Fibroblast of gingiva (primary cell): ENCODE data around the gene CD96.
A peak's percentile ranks its signal among the peaks of the same experiment; 100 is the strongest.
"Not testable (repeated sequence)": the region's sequence is repeated elsewhere in the genome, so short reads cannot be mapped to it uniquely, and the experiment has no call there.

ENCODE experiments used
- DNase-seq: peaks from one replicate; pipeline ENCODE4 v3.0.0-alpha.2; 2011; ENCODE audit warnings: low read depth

Gene CD96

DNA sequence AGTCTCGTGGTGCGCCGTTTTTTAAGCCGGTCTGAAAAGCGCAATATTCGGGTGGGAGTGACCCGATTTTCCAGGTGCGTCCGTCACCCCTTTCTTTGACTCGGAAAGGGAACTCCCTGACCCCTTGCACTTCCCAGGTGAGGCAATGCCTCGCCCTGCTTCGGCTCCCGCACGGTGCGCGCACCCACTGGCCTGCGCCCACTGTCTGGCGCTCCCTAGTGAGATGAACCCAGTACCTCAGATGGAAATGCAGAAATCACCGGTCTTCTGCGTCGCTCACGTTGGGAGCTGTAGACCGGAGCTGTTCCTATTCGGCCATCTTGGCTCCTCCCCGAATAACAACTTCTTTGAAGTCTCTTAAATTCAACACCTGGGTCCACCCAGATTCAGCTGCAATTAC is 19.9 kb downstream of the CD96 start:
- not testable (repeated sequence) for DNase-seq

DNA sequence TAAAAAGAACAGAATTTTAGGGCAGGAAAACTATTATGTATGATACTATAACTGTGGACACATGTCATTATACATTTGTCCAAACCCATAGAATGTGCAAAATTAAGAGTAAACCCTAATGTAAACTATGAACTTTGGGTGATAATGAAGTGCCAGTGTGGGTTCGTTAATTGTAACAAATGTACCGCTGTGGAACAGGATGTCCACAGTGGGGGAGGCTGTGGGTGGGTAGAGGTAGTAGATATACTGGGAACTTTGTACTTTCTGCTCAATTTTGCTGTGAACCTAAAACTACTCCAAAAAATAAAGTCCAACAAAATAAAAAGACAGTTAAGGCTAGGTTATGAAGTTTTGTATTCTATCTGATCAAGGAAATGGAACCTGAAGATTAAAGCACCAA is 24.8 kb downstream of the CD96 start:
- DNase-seq: no peak

DNA sequence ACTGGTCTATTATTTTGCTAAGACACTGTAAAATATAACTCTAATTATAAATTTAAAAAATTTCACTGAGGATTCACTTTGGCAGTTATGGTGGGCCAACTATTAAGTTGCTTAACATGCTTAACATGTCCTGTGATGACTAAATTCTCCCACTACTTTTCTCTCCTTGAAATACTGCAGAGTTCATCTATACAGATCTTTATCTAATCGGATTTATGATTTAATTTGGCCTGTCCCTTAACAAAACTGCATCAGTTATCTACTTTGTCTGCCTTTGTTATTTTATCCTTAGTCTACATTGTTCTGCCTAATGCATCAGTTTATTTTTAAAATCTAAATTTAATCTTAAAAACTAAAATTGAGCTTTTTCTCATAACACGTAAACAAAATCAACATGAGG is 26.4 kb downstream of the CD96 start:
- no peak for DNase-seq

DNA sequence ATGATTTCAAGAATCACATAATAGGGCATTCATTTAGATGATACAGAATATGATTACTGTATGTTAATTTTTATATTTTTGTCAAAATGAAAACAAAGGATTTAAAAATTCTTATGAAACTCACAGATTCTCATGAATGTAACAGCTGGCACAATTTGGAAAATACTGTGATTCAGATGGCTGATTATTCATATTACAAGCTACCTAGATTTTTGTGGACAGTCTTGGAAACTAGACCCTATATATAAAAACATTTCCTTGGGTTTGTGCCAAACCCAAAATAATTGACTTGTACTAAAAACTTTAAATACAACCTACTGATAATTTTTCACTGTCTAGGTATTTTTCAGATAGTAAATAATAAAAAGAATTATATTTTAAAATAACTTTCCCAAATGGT is 26.9 kb downstream of the CD96 start:
- no peak for DNase-seq

DNA sequence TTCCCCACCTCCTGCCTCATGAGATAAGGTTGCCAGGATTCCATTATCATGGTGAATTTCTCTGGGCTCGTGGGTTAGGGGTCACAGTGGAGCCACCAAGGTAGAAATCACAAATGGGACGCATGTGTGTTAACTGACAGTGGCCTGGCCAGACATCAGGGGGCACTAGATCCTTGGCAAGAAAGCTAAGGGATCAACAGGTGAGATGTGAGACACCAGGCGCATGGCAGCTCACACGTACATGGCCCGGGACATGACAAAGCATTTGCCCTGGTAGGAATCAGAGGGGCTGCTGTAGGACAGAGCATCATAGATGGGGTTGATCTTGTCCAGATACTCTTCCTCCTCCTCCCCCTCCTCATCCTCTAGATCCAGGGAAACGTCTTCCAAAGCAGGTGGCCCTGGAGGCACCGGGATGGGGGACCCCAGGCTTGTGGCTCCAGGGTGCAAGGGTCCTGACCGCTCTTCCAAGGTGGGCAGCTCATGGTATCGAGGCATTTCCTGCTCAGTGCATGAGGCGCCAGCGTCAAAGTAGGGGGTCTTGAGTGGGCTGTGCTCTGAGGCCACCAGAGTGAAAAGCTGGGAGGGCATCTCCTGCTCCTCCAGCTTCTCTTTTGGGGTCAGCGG is 28.5 kb downstream of the CD96 start:
- no peak for DNase-seq

DNA sequence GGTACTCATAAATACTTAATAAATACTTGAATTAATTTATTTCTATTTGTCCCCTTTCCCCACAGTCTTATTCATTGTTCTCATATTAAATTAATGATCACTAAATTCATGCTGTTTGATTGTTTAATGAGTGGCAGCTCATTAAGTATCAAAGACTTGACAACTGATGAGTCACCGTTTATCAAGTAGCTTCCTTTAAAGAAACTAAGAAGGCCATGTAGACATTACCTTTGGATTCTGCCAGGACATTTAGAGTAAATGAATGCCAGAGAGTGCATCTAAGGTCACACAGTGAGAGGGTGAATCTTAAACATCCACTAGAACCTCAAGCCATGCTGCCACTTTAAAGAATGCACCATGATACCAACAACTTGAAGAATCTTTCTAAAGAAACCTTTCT is 29.3 kb downstream of the CD96 start:
- no peak for DNase-seq

DNA sequence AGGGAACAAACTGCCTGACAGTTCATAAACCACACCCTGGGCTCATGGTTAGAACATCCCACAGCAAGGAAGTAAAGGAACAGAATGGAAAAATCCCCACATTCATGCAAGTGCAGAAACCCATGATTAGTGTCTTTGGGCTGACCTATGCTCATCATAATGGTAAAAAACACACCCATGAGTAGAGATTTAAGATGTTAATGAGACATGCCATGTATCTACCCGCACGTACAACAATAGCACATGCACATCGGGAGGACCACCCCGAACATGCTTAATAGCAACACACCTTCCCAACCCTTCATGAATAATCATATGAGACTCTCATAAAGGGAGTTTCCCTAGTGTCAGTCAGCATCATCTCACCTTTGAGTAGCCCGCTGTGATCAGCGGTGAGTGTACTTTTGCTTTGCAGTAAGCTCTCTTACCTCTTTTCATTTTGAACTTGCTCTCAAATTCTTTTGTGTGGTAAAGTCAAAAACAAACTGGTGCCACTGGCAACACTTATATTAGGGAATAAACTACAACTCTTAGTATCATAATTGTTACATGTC is 30.0 kb downstream of the CD96 start:
- no peak for DNase-seq

DNA sequence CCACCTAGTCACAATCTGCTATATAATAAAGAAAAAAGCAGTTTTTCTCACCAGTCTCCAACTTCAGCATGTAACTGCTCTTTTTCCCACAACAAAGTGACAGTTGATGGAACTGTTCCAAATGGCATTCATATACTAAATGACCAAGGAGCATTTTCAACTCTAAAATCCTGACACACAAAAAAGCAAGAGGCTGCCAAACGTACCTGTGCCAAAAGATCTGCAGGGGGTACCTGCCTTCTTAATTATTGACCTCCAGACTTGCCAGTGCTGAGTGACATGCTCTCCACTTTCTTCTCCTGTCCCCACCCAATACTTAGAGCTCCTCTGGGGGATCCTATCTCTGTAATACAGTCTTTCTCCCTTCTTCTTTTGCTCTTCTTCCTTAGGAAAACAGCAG is 35.1 kb downstream of the CD96 start:
- DNase-seq: no peak

DNA sequence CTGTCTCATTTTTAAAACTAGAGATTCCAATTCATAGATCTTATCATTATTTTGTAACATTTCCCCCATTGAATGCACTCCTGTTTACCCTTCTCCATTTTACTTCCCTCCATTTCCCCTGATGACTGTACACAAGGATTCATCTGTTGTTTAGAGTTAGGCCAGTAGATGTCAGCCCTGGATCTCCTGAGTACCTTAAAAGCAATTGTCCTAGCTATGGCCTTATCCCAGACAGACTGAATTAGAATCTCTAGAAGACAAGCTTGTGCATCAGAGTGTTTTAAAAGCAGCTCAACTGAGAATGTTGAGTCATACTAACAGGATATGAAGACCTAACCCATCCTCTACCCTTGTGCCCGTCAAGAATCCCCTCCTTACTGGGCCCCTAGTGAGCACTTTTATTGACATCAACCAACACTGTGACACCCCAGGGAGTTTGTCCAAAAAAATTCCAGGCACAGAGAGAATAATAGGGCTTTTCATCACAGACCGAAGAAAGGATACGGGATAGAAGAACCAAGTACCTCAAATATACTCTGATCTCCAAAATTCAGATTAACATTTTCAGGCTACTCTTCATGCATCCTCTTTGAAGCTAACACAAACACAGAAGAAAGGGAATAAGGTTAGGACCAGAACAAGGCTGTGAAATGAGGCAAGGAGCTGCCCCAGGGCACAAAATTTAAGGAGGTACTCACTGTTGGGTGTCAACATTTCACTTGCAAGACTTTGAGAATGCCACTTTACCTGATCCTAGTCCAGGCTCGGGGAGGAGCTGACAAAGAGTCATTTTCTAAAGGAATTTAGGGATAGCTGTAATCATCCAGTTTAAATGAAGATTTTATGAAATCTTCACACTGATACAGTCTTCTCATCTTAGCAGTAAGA is 36.0 kb downstream of the CD96 start:
- DNase-seq: peak; percentile 62

DNA sequence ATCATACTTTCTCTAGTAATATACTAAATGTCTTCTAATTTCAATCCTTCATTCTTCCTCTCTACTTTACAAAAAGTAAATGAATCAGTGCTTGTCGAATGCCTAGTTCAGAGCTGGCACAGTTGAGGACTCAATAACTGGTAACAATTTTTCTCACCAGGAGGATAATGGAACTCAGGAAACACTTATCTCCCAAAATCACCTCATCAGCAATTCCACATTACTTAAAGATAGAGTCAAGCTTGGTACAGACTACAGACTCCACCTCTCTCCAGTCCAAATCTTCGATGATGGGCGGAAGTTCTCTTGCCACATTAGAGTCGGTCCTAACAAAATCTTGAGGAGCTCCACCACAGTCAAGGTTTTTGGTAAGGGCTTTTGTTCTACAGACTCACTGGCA is 36.9 kb downstream of the CD96 start:
- no peak for DNase-seq

DNA sequence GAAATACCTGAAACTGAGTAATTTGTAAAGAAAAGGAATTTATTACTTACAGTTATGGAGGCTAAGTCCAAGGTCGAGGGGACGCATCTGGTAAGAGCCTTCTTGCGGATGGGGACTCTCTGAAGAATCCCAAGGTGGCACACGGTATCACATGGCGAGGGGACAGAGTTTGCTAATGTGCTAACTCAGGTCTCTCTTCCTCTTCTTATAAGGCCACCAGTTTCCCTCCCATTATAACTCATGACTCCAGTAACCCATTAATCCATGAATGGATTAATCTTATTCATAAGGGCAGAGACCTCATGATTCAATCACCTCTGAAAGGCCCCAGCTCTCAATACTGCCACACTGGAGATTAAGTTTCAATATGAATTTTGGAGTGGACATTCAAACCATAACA is 37.5 kb downstream of the CD96 start:
- no peak for DNase-seq

DNA sequence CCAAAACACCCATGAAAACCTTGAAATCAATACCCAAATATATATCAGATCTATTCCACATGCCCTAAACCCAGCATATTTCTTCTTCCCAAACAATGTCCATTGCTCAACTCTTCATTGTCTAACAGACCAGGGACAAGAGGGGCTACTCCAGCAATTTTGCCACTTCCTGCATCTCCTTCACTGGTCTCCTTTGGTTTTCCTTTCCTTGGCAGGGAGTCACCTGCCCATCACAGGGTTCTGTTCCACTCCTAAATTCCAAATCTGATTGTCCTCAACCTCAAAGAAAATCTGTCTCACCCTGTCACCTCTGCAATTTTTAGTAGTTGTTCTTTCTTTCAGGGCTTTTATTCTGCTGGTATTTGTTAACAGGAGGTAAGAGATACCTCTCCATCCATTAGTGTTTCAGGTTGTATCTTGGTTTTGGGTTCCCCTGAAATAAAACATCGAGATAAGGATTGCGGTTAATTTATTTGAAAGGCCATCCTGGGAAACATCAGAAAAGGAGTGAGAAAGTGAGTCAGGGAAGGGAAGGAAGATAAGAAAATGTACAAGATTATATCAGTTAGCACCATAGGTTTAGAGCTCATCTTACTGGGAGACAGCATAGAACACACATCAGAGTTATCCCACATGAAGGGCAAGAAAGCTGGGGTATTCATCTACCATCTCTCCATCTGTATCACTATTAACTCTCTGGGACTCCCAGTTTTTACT is 39.6 kb downstream of the CD96 start:
- no peak for DNase-seq

DNA sequence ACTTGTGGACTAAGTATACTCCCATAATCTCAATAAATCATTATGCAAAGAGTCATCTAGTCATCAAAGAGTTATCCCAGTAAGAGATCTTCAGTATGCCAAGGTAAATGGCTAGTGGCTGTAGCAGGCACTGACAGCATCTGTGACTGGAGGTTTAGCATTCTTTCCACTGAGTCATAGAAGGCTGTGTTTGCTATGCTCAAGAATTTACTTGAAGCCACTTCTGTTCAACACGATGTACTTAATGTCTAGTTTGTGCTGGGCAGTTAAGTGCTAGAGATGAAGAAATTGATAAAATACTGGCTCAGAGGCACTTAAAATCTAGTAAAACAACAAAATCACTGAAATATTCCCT is 40.1 kb downstream of the CD96 start:
- peak; percentile 64 for DNase-seq

DNA sequence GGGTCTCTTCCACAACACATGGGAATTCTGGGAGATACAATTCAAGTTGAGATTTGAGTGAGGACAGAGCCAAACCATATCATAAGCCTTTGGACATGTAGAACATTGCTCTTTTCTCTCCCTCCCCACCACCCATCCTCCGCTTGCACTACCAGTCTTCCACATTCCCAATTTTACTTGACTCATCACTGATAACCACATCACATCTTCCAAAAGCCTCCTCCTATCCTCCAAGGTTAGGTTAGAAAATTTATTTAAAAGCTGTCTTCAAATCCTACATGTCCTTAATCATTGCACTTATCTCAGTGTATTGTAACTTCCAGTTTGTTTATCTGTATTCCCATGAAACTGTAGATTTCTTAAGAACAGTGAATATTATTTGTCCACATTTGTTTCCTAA is 42.7 kb downstream of the CD96 start:
- no peak for DNase-seq

DNA sequence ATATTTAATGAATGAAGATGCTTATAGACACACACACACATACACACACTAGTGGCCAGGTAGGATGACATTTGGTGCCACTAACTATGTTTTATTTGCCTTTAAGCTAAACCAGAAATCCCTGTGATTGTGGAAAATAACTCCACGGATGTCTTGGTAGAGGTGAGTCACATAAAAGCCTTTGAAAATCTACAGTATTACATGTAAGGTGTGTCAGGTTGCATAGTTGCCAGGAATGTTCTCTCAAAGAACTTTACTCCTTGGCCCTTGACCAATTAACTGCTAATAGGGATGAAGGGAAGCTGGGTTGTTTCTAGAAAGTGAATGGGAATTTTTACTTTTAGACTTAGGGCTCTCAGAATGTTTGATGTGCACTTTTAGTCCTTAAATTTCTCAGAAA is 43.2 kb downstream of the CD96 start:
- no peak for DNase-seq

DNA sequence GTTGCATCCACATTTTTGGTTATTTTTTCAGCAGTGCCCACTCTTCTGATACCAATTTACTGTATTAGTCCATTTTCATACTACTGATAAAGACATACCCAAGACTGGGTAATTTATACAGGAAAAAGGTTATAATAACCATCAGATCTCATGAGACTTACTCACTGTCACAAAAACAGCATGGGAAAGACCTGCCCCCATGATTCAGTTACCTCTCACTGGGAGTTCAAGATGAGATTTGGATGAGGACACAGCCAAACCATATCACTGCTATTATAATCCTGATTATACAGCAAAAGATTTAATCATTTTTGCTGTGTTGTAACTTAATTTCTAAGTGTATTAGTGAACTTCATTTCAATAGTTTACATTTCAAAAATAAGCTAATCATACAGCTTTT is 46.5 kb downstream of the CD96 start:
- no peak for DNase-seq

DNA sequence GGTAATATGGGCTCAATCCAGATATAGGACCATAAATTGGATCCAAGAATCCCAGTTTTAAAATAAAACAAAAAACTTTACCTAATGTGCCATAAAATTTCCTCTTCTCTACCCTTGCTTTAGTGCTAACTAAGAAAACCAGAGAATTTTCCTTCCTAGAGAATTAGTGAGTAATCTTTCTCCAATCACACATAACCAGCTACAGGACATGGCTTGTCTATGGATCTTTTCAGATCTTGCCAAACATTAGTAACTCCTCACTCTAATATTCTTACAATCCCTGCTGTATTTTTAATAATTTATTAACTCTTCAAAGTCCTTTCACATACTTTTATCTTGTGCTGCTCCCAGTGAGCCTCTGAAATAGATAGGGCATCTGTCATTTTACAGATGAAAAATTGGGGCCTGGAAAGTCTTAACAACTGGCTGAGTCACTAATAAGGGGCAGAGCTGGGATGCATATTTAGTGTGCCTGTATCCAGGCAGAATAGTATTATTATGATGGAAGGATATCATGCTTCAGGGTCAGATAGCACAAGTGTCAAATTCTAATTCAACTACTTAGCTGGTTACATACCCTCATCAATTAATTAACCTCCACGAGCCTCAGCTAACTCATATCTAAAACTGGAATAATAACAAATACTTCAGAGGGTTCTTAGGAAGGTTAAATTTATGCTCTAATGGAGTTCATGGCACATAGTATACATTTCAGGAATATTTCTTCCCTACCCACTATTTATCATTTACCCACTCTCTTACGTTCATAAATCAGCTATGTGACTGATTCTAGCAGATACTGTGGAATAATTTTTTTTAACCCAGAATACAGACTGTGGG is 47.5 kb downstream of the CD96 start:
- no peak for DNase-seq

DNA sequence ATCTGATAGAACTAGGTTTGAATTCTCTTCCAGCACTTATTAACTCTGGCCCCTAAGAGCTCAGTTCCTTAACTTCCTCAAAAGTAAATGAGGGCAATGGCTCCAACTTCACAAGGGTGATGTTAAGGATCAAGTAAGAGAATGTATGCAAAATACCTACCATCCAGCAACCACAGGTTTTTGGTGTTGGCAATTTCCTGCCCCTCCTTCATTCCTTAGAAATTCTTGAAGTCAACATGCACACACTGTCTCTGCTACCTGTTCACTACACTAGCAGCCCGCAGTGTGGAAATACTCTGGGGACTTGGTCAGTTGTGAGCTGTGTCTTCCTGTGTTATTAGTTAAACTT is 48.1 kb downstream of the CD96 start:
- no peak for DNase-seq

DNA sequence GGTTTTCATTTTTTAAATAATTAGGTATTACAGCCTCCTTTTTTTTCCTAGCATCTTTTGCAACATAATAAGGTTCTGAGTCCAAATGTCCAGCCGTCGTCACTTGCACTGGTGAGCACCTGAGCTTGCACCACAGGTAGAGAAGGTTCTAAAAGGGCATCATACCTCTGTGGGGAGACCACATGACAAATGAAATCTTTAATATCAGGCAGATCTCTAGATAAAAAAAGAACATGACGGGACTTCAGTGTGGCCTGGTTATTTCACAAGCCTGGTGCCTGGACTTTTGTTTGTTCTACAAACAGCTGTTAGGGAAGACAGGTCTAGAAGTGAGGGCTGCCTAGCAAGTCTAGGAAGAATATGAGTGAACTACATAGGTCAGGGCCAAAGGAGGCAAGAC is 49.6 kb downstream of the CD96 start:
- DNase-seq: no peak

DNA sequence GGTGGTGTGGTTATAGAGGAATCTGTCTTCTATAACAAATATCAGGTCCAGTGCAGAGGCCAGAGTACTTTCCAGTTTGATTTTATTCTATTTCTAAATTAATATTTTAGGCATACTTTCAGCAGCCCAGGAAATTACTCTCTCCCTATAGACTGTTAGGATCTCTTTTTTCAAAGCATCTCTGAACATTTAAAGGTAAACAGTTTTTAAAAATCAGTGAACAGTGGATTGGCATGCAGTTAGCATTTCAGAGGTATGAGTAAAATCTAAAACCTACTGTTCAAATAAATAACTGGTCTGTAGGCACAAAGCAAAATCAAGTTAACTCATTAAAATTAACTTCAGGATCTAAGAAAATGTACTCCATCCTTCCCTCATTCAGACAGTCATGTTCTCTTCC is 50.1 kb downstream of the CD96 start:
- no peak for DNase-seq

DNA sequence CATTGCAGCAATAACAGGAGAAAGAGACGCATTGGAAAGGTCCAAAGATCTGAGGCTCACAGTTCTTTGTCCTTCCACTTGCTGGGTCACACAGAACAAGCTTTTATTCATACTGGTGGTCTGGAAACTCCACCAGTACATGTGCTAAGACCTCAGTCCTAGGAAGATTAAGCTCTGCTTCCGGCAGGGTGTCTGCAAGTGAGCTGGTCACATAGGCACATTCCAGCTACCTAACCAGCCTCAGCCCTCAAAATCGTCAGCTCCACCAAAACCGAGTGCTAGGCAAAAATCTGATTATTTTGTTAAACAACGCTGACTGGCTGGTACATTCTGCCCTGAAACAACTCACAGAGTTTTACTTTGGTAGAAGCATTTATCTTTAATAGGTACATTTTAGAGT is 50.9 kb downstream of the CD96 start:
- no peak for DNase-seq

DNA sequence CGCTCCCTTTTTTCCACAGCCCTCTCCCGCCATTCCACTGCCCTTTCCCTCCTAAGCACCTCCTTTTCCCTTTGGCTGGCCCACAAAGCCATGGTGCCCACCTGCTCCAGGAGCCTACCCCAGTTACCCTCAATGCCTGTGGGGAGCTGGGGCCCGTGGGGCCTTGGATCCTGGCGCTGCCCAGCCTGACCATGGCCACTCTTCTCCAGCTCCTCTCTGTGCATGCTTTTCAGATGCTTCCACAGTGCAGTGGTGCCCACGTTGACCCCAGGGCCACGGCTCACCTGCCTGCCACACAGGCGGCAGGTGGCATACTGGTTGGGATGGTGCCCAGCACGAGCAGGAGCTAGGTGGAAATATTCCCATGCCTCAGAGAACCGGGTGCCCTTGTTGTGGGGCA is 51.7 kb downstream of the CD96 start:
- no peak for DNase-seq
